Ishikawa (cell line): Measurements from ENCODE around the gene SMYD2.

Experiments
- CEBPB ChIP-seq: IDR thresholded peaks from 2 replicates; pipeline ENCODE4 v1.6.1; 2012
- CREB1 ChIP-seq: IDR thresholded peaks from 2 replicates; pipeline ENCODE4 v1.6.1; 2012; ENCODE audit warnings: low read depth
- EGR1 ChIP-seq: IDR thresholded peaks from 2 replicates; pipeline ENCODE4 v1.6.1; 2012
- EP300 ChIP-seq: IDR thresholded peaks from 2 replicates; pipeline ENCODE4 v1.6.1; 2012; ENCODE audit warnings: borderline replicate concordance
- FOXM1 ChIP-seq: IDR thresholded peaks from 2 replicates; pipeline ENCODE4 v1.6.1; 2012; ENCODE audit warnings: low read depth, borderline replicate concordance
- MAX ChIP-seq: IDR thresholded peaks from 2 replicates; pipeline ENCODE4 v1.6.1; 2012
- NFIC ChIP-seq: IDR thresholded peaks from 2 replicates; pipeline ENCODE4 v1.6.1; 2012
- RAD21 ChIP-seq: IDR thresholded peaks from 2 replicates; pipeline ENCODE4 v1.6.1; 2012; ENCODE audit warnings: low read depth
- TAF1 ChIP-seq: IDR thresholded peaks from 2 replicates; pipeline ENCODE4 v1.6.1; 2012; ENCODE audit warnings: low read depth, mild to moderate bottlenecking
- TCF12 ChIP-seq: IDR thresholded peaks from 2 replicates; pipeline ENCODE4 v1.6.1; 2012; ENCODE audit warnings: low read depth
- TEAD4 ChIP-seq: IDR thresholded peaks from 2 replicates; pipeline ENCODE4 v1.6.1; 2012
- USF1 ChIP-seq: IDR thresholded peaks from 2 replicates; pipeline ENCODE4 v1.6.1; 2012
- YY1 ChIP-seq: IDR thresholded peaks from 2 replicates; pipeline ENCODE4 v1.6.1; 2012; ENCODE audit warnings: low read depth
- ZBTB7A ChIP-seq: IDR thresholded peaks from 2 replicates; pipeline ENCODE4 v1.6.1; 2012; ENCODE audit warnings: low read depth
- TF ChIP-seq, protein P1 (sequence below): IDR thresholded peaks from 2 replicates; pipeline ENCODE4 v1.6.1; 2012; ENCODE audit warnings: low read depth, mild to moderate bottlenecking

The SMYD2 gene

DNA sequence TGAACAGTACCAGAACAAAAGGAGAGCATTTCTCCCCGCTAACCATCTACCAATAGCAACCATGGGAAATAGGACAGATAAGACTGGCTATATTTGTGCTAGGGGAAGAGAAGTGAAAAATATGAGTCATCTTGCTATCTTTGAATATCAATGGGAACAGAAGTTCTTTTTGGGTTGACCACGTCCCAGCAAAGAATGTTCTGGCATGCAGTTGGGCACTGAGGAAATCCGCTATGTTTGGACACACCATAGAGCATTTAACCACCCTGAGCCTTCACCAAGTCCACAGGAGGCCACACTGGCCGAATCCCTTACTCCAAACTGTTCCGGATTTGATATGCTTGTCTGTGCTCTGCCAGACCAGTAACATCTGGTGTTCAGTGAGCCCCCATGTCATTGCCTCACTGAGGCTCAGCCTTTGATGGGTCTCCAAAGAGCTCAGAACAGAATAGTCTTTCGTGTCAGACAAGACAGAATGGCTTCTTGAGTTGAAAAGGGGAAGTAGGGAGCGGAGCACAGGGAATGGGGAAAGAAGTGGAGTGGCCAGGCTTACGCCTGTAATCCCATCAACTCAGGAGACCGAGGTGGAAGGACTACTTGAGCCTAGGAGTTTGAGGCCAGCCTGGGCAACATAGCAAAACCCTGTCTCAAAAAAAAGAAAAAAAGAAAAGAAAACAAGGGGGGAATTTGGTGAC, 81.4 kb downstream of the SMYD2 start:
- TF ChIP-seq CEBPB, result no peak
- no peak for TF ChIP-seq YY1
- no peak for TF ChIP-seq EP300
- no peak for TF ChIP-seq NFIC
- no peak for TF ChIP-seq ZBTB7A
- no peak for TF ChIP-seq TAF1
- no peak for TF ChIP-seq CREB1
- TF ChIP-seq USF1, result no peak
- no peak for TF ChIP-seq RAD21
- no peak for TF ChIP-seq TEAD4
- no peak for TF ChIP-seq EGR1
- TF ChIP-seq TCF12, result no peak
- no peak for TF ChIP-seq MAX
- TF ChIP-seq FOXM1, result no peak
- TF ChIP-seq, protein P1, sequence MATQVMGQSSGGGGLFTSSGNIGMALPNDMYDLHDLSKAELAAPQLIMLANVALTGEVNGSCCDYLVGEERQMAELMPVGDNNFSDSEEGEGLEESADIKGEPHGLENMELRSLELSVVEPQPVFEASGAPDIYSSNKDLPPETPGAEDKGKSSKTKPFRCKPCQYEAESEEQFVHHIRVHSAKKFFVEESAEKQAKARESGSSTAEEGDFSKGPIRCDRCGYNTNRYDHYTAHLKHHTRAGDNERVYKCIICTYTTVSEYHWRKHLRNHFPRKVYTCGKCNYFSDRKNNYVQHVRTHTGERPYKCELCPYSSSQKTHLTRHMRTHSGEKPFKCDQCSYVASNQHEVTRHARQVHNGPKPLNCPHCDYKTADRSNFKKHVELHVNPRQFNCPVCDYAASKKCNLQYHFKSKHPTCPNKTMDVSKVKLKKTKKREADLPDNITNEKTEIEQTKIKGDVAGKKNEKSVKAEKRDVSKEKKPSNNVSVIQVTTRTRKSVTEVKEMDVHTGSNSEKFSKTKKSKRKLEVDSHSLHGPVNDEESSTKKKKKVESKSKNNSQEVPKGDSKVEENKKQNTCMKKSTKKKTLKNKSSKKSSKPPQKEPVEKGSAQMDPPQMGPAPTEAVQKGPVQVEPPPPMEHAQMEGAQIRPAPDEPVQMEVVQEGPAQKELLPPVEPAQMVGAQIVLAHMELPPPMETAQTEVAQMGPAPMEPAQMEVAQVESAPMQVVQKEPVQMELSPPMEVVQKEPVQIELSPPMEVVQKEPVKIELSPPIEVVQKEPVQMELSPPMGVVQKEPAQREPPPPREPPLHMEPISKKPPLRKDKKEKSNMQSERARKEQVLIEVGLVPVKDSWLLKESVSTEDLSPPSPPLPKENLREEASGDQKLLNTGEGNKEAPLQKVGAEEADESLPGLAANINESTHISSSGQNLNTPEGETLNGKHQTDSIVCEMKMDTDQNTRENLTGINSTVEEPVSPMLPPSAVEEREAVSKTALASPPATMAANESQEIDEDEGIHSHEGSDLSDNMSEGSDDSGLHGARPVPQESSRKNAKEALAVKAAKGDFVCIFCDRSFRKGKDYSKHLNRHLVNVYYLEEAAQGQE, result no peak

DNA sequence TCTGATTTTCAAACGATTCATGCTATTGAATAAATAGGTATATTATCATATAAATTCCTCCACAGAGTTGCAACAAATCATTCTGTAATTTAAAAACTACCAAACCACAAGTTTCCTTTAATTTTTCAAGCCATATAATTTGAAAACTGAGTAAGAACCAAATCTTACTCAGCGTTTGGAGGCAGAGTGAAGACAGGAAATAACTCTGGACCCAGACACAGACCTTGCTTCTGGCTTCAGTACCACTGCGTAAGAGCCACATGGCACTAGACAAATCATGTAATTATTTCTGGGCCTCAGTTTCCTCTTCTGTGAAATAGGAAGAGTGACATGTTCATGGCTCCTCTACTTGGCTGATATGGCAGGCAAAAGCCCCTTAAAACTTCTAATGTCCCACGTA, 82.4 kb downstream of the SMYD2 start:
- TF ChIP-seq MAX (no peak), TAF1 (no peak), TCF12 (no peak), TEAD4 (no peak), CREB1 (no peak), YY1 (no peak), ZBTB7A (no peak), USF1 (no peak), NFIC (no peak), FOXM1 (no peak), CEBPB (no peak), EGR1 (no peak), EP300 (no peak), RAD21 (no peak)
- TF ChIP-seq, protein P1, result no peak

GRCh38 chr1:214364386-214364785, 83.4 kb downstream of the SMYD2 start:
- no peak for TF ChIP-seq TEAD4
- no peak for TF ChIP-seq MAX
- no peak for TF ChIP-seq USF1
- no peak for TF ChIP-seq CEBPB
- TF ChIP-seq CREB1, result no peak
- no peak for TF ChIP-seq TCF12
- no peak for TF ChIP-seq TAF1
- TF ChIP-seq EGR1, result no peak
- TF ChIP-seq RAD21, result no peak
- no peak for TF ChIP-seq ZBTB7A
- TF ChIP-seq YY1, result no peak
- TF ChIP-seq, protein P1, result no peak
- TF ChIP-seq EP300, result no peak
- no peak for TF ChIP-seq FOXM1
